Stimulated activated CD8-positive, alpha-beta memory T cell treated with anti-CD3 and anti-CD28 coated beads, Interleukin-4, amount 100 ng/mL, for 24 hours (primary cell): ENCODE results near the gene ANKRD13B.

ENCODE experiments used
- DNase-seq: peaks from one replicate; pipeline ENCODE4 v3.0.0-alpha.2; 2020; ENCODE audit warnings: low read depth

The ANKRD13B gene

GRCh38 chr17:29616300-29617048 is 23.5 kb downstream of the ANKRD13B start:
- no peak for DNase-seq

DNA sequence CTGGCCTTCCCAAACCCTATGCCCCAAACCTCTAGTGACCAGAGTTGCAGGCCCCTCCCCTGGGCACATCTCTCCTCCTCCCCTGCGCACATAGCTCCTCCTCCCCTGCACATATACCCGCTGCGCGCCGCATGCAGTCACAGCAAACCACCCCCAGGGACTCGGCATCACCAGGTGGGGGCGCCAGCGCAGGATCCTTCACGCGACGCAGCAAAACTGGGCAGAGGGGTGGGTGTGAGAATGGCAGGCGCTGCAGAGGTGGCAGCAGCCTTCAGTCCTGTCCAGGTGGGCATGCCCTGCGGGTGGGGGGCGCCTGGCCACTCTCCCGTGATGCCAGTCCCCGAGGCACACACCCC is 24.2 kb downstream of the ANKRD13B start:
- DNase-seq = peak; percentile 82

DNA sequence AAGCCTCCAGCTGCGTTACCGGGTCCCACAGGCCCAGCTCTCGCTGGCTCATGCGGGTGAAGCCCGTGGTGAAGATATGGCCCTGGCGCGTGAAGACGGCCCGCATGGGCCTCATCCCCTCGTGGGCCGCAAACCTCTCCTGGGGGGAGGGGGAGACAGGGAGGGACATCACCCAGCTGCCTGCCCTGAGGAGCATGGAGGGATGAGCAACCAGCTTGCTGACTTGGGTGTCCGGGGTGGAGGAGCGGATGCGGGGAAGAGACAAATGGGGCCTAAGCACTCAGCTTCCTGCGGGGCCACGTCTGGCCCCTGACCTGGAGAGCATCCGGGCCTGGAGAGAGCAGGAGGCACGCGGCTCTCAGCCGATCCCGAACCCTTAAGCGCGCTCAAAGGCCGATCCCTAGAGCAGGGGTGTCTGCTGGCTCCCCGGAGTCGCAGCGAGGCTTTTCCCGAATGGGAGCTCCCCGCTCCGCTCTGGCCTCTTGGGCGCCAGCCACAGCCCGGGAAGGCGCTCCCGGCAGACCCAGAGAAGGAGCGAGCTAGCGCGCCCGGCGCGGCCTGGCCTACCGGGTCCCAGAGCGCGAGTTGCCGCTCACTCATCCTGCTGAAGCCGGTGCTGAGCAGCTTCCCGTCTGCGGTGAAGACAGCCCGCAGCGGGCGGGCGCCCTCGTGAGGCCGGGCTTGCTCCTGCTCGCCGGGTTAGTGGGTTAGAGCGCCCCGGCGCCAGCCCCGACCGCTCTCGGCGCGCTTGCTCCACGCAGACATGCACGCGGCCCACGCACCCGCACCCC is 24.7 kb downstream of the ANKRD13B start:
- peak; percentile 85 for DNase-seq

DNA sequence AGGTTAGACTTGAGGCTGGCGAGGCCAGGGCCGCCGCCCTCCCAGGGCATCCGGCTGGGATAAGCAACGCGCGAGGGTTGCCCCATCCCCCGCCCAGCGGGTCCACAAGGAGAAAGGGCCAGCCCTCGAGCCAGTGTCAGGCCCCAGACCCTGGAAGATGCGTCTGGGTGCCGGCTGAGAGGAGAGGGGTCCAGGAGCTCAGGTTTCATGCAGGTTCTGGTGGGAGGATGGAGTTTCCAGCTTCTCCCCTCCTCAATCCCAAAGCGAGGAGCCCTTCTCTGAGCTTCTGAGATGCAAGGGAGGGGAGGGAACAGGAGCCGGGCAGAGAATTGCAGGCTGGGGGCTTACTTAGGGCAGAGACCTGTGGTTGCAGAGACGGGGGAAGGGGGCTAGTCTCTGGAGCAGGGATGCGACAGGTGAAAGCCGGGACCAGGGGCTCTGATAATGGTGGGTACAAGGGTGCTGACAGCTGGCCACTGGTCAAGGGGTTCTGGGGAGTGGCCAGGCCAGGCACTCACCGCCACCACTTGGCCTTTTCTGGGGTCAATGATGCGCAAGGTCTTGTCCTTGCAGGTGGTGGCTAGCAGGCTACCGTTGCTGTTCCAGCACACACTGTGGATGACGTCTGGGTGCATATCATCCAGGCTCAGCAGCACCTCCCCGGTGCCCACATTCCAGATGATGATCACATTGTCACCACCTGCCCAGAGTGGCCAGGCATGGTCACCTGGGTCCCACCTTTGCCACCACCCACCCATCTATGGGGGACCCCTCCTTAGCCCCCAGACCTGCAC is 25.5 kb downstream of the ANKRD13B start:
- DNase-seq = no peak

DNA sequence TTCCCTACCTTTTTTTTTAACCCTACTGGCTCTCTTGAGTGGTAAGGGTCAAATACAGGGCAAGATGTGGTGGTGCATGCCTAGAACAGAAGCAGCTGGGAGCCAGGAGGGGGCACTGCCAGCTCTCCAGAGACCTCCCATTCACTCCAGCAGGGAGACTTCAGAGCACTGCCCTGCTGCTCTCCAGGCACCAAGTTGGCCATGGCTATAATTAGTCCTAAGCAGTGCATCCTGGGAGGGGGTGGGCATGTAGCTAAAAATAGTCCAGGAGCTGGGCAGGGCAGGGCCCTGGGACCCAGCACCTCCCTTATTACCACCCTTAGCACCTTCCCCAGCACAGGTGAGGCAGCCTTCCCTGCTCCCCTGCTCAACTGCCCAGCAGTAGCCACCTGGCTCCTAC is 26.3 kb downstream of the ANKRD13B start:
- DNase-seq = no peak

- no peak for DNase-seq
Measured at GRCh38 chr17:29620271-29620670, 27.3 kb downstream of the ANKRD13B start.

- DNase-seq = no peak
Measured at GRCh38 chr17:29620779-29621500, 28.0 kb downstream of the ANKRD13B start.

- no peak for DNase-seq
Measured at GRCh38 chr17:29621751-29622194, 28.8 kb downstream of the ANKRD13B start.

DNA sequence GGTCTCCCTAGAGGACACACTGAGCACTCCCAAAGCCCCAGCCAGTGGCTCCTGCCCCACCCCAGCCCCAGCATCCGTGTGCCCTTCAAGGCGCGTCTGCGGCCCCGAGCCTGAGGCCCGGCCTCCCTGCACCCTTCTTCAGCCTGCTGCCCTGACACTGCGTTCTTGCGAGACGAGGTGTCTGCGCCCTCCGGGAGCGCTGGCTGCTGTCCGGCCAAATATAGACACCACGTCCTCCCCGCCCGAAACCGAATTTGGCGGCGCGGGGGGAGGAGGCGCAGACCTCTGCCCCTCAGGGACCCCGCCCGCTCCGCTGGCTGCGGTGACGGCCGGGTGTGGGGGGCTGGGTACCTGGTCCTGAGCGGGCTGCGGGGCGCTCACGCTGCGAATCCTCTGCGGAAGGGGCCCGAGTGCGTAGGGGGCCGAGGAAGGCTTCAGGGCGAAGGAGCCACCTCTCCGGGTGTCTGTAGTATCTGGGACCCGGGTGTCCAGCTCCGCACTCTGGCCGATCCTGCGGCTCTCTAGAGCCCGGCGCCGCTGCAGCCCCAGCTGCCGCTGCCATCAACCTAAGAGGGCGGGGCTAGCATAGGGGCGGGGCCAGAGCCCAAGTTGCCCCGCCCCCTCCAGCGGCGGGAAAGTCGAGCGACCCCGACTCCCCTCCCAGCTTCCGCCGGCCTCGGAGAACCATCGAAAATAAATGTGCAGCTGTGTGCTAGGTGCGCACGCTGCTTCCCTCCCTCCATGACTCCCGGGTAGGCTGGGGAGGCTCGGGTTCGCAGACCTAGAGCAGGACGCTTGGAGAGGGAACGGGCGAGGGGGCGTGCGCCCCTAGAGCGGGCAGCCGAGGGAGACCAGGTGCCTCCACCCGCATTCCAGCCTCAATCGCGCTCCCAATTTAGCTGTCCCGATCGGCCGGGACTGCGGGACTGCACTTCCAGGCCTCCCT is 29.7 kb downstream of the ANKRD13B start, which contains the start of gene CORO6:
Gene CORO6 (minus strand): TSS at position 576 of the 946 bp plus-strand sequence. CDS start 1,491 bp downstream, outside the sequence.
- DNase-seq = peak; percentile 54

GRCh38 chr17:29623283-29623647 is 30.3 kb downstream of the ANKRD13B start:
- DNase-seq = no peak

DNA sequence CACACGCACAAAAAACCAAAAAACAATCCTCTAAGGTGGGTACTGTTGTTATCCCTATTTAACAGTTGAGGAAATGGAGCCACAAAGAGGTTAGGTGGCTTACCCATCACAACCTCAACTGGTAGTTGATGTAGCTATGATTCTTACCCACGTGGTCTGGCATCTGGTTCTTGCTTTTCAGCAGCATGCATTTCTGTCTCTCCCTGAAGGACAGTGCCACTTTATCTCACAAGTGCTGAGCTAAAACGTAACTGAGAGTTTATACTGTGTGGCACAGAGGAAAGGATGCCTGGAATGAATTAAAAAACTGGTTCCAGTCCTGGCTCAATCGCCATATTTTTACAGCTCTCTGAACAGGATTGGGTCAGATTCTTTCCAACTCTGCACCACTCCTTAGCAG is 31.7 kb downstream of the ANKRD13B start:
- no peak for DNase-seq

GRCh38 chr17:29625037-29625750 is 32.3 kb downstream of the ANKRD13B start:
- DNase-seq = no peak

DNA sequence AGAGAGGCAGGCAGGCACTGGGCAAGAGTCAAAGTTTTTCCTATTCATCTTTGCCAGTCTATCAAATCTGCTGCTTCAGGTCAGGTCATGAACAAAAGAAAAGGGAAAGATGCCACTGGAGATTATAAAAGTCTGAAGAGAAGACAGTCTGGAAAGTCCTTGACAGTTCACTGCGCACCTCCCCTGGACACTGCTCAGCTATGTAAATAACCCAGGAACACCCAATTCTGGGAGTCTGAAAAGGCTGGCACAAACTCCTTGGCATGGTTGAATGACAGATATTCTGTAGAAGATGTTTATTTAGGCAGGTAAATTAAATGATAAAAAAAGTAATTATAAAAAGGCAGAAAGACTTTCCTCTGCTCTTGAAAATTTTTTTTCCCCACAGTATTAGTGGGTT is 35.0 kb downstream of the ANKRD13B start:
- no peak for DNase-seq

DNA sequence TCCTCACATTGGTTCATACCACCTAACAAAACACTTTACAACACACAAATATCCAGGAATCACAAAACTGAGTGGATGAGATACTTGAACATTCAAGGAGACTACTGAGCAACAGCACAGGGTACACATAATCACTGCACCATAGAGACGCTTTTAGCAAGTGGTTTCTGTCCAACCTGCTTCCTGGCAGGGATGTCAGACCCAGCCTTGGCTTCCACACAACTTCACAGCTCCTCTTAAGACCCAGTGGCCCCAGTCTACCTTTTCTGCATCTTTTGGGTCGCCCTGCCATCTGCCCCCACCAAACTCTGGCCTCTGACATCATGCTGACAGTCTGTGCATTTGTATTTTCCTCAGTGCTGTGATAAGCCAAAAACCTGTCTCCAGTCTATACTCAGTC is 35.7 kb downstream of the ANKRD13B start:
- DNase-seq = no peak

- DNase-seq = no peak
Measured at GRCh38 chr17:29629839-29630238, 36.9 kb downstream of the ANKRD13B start.

DNA sequence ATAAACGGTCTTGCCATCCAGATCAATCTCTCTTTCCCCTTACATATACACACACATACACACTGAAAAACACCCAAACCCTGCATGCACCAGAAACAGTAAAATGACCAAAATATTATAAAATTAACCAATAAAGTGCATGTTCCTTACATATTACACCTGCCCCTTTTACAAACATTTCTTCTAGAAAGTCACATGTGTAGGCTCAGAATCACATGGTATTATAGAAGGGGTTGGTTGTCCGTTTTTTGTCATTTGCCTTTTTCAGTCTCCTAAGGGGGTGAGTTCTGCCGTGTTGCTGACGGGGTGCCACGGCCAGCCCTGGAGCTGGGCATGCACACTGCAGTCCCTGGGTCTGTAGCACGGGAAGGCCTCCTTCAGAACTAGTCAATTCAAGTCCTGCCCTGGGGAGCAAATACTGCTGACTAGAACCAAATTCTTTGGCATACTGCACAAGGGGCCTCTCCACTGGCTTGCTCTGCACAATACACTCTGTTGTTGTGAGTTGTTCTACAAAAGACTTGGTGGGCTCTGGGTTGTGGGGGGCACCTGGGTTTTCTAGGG is 37.8 kb downstream of the ANKRD13B start:
- no peak for DNase-seq

GRCh38 chr17:29633886-29634285 is 41.0 kb downstream of the ANKRD13B start:
- DNase-seq = no peak

DNA sequence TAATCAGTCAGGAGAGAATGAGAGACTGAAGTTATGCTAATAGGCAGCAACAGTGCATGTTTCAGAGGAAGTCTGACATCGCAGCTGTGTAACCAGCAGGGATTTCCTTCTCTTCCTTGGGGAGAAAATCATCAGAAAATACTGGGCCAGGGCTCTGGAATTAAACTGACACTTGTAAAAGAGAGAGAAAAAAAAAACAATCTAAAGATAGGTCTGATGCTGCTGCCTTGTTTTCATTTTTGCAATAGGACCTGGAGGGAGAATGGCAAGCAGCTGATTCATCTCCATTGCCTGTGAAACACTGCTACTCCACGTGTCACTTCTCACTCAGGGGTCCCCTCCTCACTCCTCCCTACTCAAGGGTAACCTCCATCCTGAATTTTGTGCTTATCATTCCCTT is 47.5 kb downstream of the ANKRD13B start:
- no peak for DNase-seq

GRCh38 chr17:29640981-29641642 is 48.2 kb downstream of the ANKRD13B start:
- DNase-seq = no peak
